IMR-90 (cell line): ENCODE results near the gene TYRO3.

Source experiments
- BHLHE40 ChIP-seq: fragments of 150-350 bp; IDR thresholded peaks from 2 replicates; pipeline ENCODE4 v1.6.1; 2016; ENCODE audit warnings: mild to moderate bottlenecking, low read depth, low read length
- CEBPB ChIP-seq: IDR thresholded peaks from 2 replicates; pipeline ENCODE4 v1.6.1; 2012; ENCODE audit warnings: low read depth, low read length, improper control_type of control experiment
- CTCF ChIP-seq: conservative IDR thresholded peaks from 2 replicates; pipeline ENCODE4 v1.5.1; 2012; ENCODE audit warnings: mild to moderate bottlenecking, low read depth, low read length, improper control_type of control experiment
- ELK1 ChIP-seq: fragments of 150-350 bp; IDR thresholded peaks from 2 replicates; pipeline ENCODE4 v1.6.1; 2016; ENCODE audit warnings: low read depth, mild to moderate bottlenecking, low read length, moderate library complexity, borderline replicate concordance
- MAFK ChIP-seq: IDR thresholded peaks from 2 replicates; pipeline ENCODE4 v1.6.1; 2012; ENCODE audit warnings: low read depth, low read length, improper control_type of control experiment
- MAZ ChIP-seq: IDR thresholded peaks from 2 replicates; pipeline ENCODE4 v1.6.1; 2012; ENCODE audit warnings: low read depth, mild to moderate bottlenecking, low read length, improper control_type of control experiment, moderate library complexity, borderline replicate concordance
- MXI1 ChIP-seq: IDR thresholded peaks from 2 replicates; pipeline ENCODE4 v1.6.1; 2012; ENCODE audit warnings: low read depth, mild to moderate bottlenecking, low read length, moderate library complexity, borderline replicate concordance
- NFE2L2 ChIP-seq: fragments of 150-350 bp; IDR thresholded peaks from 2 replicates; pipeline ENCODE4 v1.6.1; 2016; ENCODE audit warnings: low read depth, mild to moderate bottlenecking, low read length
- POLR2A ChIP-seq: IDR thresholded peaks from 2 replicates; pipeline ENCODE4 v1.6.1; 2012; ENCODE audit warnings: mild to moderate bottlenecking, low read depth, low read length
- RAD21 ChIP-seq: IDR thresholded peaks from 2 replicates; pipeline ENCODE4 v1.6.1; 2012; ENCODE audit warnings: low read length, improper control_type of control experiment
- RFX5 ChIP-seq: IDR thresholded peaks from 2 replicates; pipeline ENCODE4 v1.8.0; 2012; ENCODE audit warnings: low read depth, mild to moderate bottlenecking, low read length, moderate library complexity
- SMC3 ChIP-seq: fragments of 150-350 bp; IDR thresholded peaks from 2 replicates; pipeline ENCODE4 v1.6.1; 2016; ENCODE audit warnings: low read depth, mild to moderate bottlenecking, antibody characterized with exemption, low read length, moderate library complexity

DNA sequence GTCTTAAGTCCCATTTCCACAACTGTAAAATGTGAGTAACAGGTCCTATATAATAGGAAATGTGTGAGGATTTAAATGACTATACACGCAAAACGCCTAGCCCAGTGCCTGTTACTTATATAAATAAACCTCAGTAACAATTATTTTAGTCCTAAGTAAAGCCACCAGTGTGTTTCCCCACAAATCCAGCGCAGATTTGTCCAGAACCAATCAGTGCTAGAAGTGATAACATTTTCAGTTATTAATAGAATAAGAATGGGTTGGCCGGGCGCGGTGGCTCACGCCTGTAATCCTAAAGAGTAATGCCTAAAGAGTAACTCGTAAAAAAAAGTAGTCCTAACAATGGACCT lies 15.5 kb upstream of the TYRO3 start:
- no peak for TF ChIP-seq CTCF
- TF ChIP-seq POLR2A = no peak
- TF ChIP-seq MAZ = no peak
- TF ChIP-seq RFX5 = no peak
- no peak for TF ChIP-seq NFE2L2
- TF ChIP-seq RAD21 = no peak
- TF ChIP-seq MAFK = no peak
- TF ChIP-seq SMC3 = no peak
- TF ChIP-seq BHLHE40 = no peak
- no peak for TF ChIP-seq CEBPB
- no peak for TF ChIP-seq MXI1
- no peak for TF ChIP-seq ELK1
